GM13977 (cell line): ENCODE measurements around the gene IL32.

Experiments
- DNase-seq: peaks from one replicate; pipeline ENCODE4 v3.0.0; 2012; ENCODE audit warnings: low spot score
- in situ Hi-C: fragments of 300-500 bp; cut with MboI; formaldehyde crosslinking; loops from one replicate; pipeline ENCODE4 v1.12.0; 2022; ENCODE audit warnings: low sequenced_read_pairs, low pct_unique_long_range_greater_than_20kb, mixed read lengths, inconsistent platforms; ENCODE audit not compliant: unreplicated experiment
- TF ChIP-seq, protein P1 (sequence below): IDR thresholded peaks from 2 replicates; pipeline ENCODE4 v1.5.1; 2012; ENCODE audit warnings: mild to moderate bottlenecking, control low read depth; ENCODE audit not compliant: insufficient read depth; ENCODE audit errors: extremely low read depth, missing control alignments

Gene IL32

DNA sequence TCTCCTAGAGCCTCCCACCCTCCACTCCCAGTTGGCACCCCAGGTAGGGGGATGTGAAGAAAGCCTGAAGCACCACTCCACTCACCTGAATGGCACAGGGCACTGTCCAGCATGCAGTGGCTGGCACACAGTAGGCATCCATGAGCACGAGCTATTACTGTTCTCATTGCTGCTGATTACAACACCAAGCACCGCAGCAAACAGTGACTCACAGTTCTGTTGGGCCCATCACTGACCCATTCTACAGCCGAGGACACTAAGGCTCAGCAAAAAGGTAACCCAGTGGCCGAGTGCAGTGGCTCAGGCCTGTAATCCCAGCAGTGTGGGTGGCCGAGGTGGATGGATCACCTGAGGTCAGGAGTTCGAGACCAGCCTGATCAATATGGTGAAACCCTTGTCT is 30.9 kb downstream of the IL32 start:
- in situ Hi-C loops = no loop called here
- DNase-seq = no peak
- TF ChIP-seq, protein P1, sequence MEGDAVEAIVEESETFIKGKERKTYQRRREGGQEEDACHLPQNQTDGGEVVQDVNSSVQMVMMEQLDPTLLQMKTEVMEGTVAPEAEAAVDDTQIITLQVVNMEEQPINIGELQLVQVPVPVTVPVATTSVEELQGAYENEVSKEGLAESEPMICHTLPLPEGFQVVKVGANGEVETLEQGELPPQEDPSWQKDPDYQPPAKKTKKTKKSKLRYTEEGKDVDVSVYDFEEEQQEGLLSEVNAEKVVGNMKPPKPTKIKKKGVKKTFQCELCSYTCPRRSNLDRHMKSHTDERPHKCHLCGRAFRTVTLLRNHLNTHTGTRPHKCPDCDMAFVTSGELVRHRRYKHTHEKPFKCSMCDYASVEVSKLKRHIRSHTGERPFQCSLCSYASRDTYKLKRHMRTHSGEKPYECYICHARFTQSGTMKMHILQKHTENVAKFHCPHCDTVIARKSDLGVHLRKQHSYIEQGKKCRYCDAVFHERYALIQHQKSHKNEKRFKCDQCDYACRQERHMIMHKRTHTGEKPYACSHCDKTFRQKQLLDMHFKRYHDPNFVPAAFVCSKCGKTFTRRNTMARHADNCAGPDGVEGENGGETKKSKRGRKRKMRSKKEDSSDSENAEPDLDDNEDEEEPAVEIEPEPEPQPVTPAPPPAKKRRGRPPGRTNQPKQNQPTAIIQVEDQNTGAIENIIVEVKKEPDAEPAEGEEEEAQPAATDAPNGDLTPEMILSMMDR = no peak

GRCh38 chr16:3097266-3097665 is 31.8 kb downstream of the IL32 start:
- no peak for DNase-seq
- TF ChIP-seq, protein P1 = no peak
- in situ Hi-C loops = no loop called here

- in situ Hi-C loops = no loop called here
Measured at GRCh38 chr16:3098459-3099394, 33.3 kb downstream of the IL32 start, which contains the start of gene ZSCAN10. ZSCAN10 (minus strand) TSS chr16:3099294; CDS start chr16:3092937, 6,357 bp downstream.

DNA sequence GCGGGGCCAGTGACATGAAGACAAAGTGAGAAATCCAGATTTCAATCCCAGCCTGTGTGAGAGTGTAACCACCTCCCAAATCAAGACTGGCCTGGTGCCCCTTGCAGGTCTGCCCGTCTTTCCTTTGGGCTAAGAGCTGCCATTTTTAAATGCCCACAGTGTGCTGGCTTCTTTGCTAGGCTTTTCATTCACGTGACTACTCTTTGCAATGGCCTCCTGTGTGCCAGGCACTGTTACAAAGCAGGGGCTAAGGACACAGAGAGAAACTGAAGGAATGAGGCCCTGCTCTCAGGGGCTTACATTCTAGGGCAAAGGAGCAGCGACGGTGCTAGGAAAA is 33.9 kb downstream of the IL32 start:
- no peak for DNase-seq
- in situ Hi-C loops = no loop called here
- TF ChIP-seq, protein P1 = no peak

More at GRCh38 chr16:3098459-3099394, 33.3 kb downstream of the IL32 start, which contains the start of gene ZSCAN10:
- TF ChIP-seq, protein P1 = no peak
- DNase-seq = no peak

- TF ChIP-seq, protein P1 = no peak
- peak; percentile 96 for DNase-seq
- in situ Hi-C loops = no loop called here
Measured at GRCh38 chr16:3099732-3100499, 34.5 kb downstream of the IL32 start.

DNA sequence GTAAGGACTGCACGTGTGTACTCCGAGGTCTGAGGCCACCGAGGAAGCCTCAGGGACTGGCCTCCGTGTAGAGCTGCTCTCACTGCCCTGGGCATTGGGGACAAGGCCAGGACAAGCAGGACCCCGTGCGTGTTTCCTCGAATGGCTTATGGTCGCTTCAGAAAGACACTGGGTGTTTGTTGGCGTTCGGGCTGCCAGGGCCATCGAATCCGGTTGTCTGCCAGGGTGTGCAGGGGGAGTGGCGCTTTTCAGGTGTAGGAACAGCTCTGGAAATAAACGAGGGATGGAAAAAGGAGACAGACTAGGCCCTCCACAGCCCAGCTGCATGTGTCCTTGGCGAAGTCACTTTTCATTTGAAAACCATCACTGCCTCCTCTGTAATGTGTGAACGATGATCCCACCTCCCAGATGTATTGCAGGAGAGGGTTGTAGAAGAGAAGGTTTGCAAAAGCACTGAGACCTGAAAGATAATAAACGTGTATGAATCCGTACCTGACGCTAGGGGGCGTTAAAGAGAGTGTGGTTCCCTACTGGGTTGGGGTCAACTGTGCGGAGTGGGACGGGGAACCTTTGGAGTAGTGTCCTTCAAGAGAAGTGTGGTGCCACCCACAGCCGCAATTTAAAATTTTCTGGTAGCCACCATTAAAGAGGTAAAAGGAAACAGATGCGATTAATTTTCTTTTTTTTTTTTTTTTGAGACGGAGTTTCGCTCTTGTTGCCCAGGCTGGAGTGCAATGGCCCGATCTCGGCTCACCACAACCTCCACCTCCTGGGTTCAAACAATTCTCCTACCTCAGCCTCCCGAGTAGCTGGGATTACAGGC is 35.8 kb downstream of the IL32 start:
- peak; percentile 65 for DNase-seq
- TF ChIP-seq, protein P1 = peak; percentile 61
- in situ Hi-C loops = no loop called here
